IPS DF 6.9 (cell line): ENCODE data around the gene DRD4.

Source experiments
- DNase-seq: peaks from one replicate; pipeline ENCODE4 v3.0.0-alpha.2; 2013; ENCODE audit warnings: low read depth, low spot score
- H3K27ac ChIP-seq: one replicate; pipeline ENCODE4 v1.5.1; 2013; ENCODE audit warnings: low read length, control low read depth
- H3K27me3 ChIP-seq: 2 replicates; pipeline ENCODE4 v1.6.1; 2013; ENCODE audit warnings: mild to moderate bottlenecking, low read length; ENCODE audit not compliant: control insufficient read depth, insufficient read depth
- H3K36me3 ChIP-seq: 2 replicates; pipeline ENCODE4 v1.6.1; 2013; ENCODE audit warnings: low read length; ENCODE audit not compliant: control insufficient read depth, insufficient read depth
- H3K4me1 ChIP-seq: 2 replicates; pipeline ENCODE4 v1.6.1; 2013; ENCODE audit warnings: low read length; ENCODE audit not compliant: control insufficient read depth, insufficient read depth
- H3K4me3 ChIP-seq: 2 replicates; pipeline ENCODE4 v1.5.1; 2013; ENCODE audit warnings: mild to moderate bottlenecking, low read length
- H3K9me3 ChIP-seq: 2 replicates; pipeline ENCODE4 v1.6.1; 2013; ENCODE audit warnings: low read length, inconsistent platforms; ENCODE audit not compliant: control insufficient read depth, insufficient read depth
- WGBS: extraction: QIAGEN DNeasy Blood & Tissue Kit; methylation state at CpG from one replicate; pipeline ENCODE4 v1.1.7; 2013; ENCODE audit warnings: mixed read lengths, missing lambda C conversion rate; ENCODE audit not compliant: insufficient read length, insufficient coverage; 5-methylcytosine and 5-hydroxymethylcytosine counted together

DRD4 gene

DNA sequence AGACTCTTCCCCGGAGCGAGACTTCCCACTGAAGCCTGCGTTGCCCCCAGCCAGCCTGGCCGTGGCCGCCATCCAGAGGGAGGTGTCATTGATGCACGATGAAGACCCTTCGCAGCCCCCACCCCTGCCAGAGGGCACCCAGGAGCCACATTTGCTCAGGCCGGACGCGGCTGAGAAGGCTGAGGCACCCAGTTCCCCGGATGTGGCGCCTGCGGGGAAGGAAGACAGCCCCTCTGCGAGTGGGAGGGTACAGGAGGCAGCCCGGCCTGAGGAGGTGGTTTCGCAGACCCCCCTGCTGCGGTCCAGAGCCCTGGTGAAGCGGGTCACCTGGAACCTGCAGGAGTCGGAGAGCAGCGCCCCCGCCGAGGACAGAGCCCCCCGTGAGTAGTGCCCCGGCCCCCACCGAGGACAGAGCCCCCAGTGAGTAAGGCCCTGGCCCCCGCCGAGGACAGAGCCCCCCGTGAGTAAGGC is 27.7 kb upstream of the DRD4 start:
- Histone ChIP-seq H3K4me1 (0 out of 2 replicates have a peak, but pooled peaks cover 1% of the 10 kb centered on the region), H3K36me3 (peaks cover 73% of the 10 kb centered on the region), H3K27me3 (no peaks in the 10 kb centered on the region), H3K27ac (no peak overlapping the region), H3K4me3 (no peak overlapping the region), H3K9me3 (no peaks in the 10 kb centered on the region)
- no CpG with 5 or more reads among the region's 28 CpGs for WGBS
- no peak for DNase-seq

GRCh38 chr11:610146-610801 is 26.8 kb upstream of the DRD4 start:
- Histone ChIP-seq H3K9me3 (no peaks in the 10 kb centered on the region), H3K4me3 (no peak overlapping the region), H3K4me1 (peaks cover 1% of the 10 kb centered on the region; the same call in 1 of the 2 replicates), H3K36me3 (peaks cover 66% of the 10 kb centered on the region), H3K27ac (no peak overlapping the region), H3K27me3 (no peaks in the 10 kb centered on the region)
- DNase-seq, result no peak
- no CpG with 5 or more reads among the region's 18 CpGs for WGBS

GRCh38 chr11:611001-611996 is 25.8 kb upstream of the DRD4 start:
- no peak overlapping the region for H3K27ac ChIP-seq
- no peaks in the 10 kb centered on the region for H3K27me3 ChIP-seq
- no peak overlapping the region for H3K4me3 ChIP-seq
- no peaks in the 10 kb centered on the region for H3K9me3 ChIP-seq
- WGBS, result no CpG with 5 or more reads among the region's 49 CpGs
- H3K4me1 ChIP-seq, result peaks cover 3% of the 10 kb centered on the region; the same call in 1 of the 2 replicates
- DNase-seq, result no peak
- H3K36me3 ChIP-seq, result peaks cover 56% of the 10 kb centered on the region

GRCh38 chr11:612201-612960 is 24.7 kb upstream of the DRD4 start:
- no peaks in the 10 kb centered on the region for H3K27me3 ChIP-seq
- H3K36me3 ChIP-seq, result peaks cover 46% of the 10 kb centered on the region
- H3K9me3 ChIP-seq, result no peaks in the 10 kb centered on the region
- no peak for DNase-seq
- H3K4me3 ChIP-seq, result no peak overlapping the region
- H3K4me1 ChIP-seq, result peaks cover 3% of the 10 kb centered on the region; the same call in 1 of the 2 replicates
- WGBS, result no CpG with 5 or more reads among the region's 27 CpGs
- H3K27ac ChIP-seq, result no peak overlapping the region

- H3K4me1 ChIP-seq, result peaks cover 3% of the 10 kb centered on the region; the same call in 1 of the 2 replicates
- peaks cover 41% of the 10 kb centered on the region for H3K36me3 ChIP-seq
- H3K27ac ChIP-seq, result no peak overlapping the region
- no CpG with 5 or more reads among the region's 10 CpGs for WGBS
- no peaks in the 10 kb centered on the region for H3K9me3 ChIP-seq
- H3K4me3 ChIP-seq, result no peak overlapping the region
- DNase-seq, result no peak
- no peaks in the 10 kb centered on the region for H3K27me3 ChIP-seq
Measured at GRCh38 chr11:612961-613300, 24.1 kb upstream of the DRD4 start.

- no peaks in the 10 kb centered on the region for H3K9me3 ChIP-seq
- no CpG with 5 or more reads among the region's 36 CpGs for WGBS
- no peak overlapping the region for H3K27ac ChIP-seq
- no peak overlapping the region for H3K4me3 ChIP-seq
- peaks cover 3% of the 10 kb centered on the region; the same call in 1 of the 2 replicates for H3K4me1 ChIP-seq
- H3K27me3 ChIP-seq, result no peaks in the 10 kb centered on the region
- DNase-seq, result no peak
- peaks cover 35% of the 10 kb centered on the region for H3K36me3 ChIP-seq
Measured at GRCh38 chr11:613369-613968, 23.6 kb upstream of the DRD4 start.

GRCh38 chr11:614021-614622 is 22.9 kb upstream of the DRD4 start:
- Histone ChIP-seq H3K27ac (no peak overlapping the region), H3K36me3 (peaks cover 29% of the 10 kb centered on the region), H3K4me1 (peaks cover 3% of the 10 kb centered on the region; the same call in 1 of the 2 replicates), H3K9me3 (no peaks in the 10 kb centered on the region), H3K27me3 (no peaks in the 10 kb centered on the region), H3K4me3 (no peak overlapping the region)
- no peak for DNase-seq
- WGBS, result no CpG with 5 or more reads among the region's 14 CpGs

- Histone ChIP-seq H3K27ac (no peak overlapping the region), H3K27me3 (no peaks in the 10 kb centered on the region), H3K9me3 (no peaks in the 10 kb centered on the region), H3K4me3 (peak overlapping the region; percentile 79; the same call in 1 of the 2 replicates), H3K36me3 (peaks cover 22% of the 10 kb centered on the region), H3K4me1 (peaks cover 3% of the 10 kb centered on the region; the same call in 1 of the 2 replicates)
- DNase-seq, result no peak
- WGBS, result no CpG with 5 or more reads among the region's 68 CpGs
Measured at GRCh38 chr11:614623-615503, 22.2 kb upstream of the DRD4 start.
